Stimulated activated naive B cell treated with anti-CD40 and anti-IgM and Interleukin-4, amounts not matched to agents 10 μg/mL and 1 μg/mL and 100 μg/mL, for 72 hours (primary cell): ENCODE results near the gene POU2F2.
A peak's percentile ranks its signal among the peaks of the same experiment; 100 is the strongest.

Experiments
- ATAC-seq, 2 donors: fragments of 150-1000 bp; cut with Tn5 transposase; replicated peaks; 2 replicates each; pipeline ENCODE4 v1.10.0; 2021; ENCODE audit warnings: moderate library complexity in 1 of 2
- DNase-seq: peaks from one replicate; pipeline ENCODE4 v3.0.0; 2021
- H3K27ac Mint-ChIP-seq: one replicate; pipeline ENCODE4 v1.8.0; 2022; ENCODE audit warnings: mild to moderate bottlenecking, mixed read lengths
- H3K27me3 Mint-ChIP-seq, 2 donors: one replicate each; pipeline ENCODE4 v1.8.0; 2022; ENCODE audit warnings: mixed read lengths in 2 of 2
- H3K36me3 Mint-ChIP-seq, 2 donors: one replicate each; pipeline ENCODE4 v1.8.0; 2022; ENCODE audit warnings: mixed read lengths in 2 of 2, mild to moderate bottlenecking in 1 of 2
- H3K4me1 Mint-ChIP-seq, 2 donors: one replicate each; pipeline ENCODE4 v1.8.0; 2022; ENCODE audit warnings: mixed read lengths in 2 of 2, mild to moderate bottlenecking in 1 of 2
- H3K4me3 Mint-ChIP-seq, 2 donors: one replicate each; pipeline ENCODE4 v1.8.0; 2022; ENCODE audit warnings: mild to moderate bottlenecking in 2 of 2, mixed read lengths in 2 of 2, moderate library complexity in 1 of 2
- H3K9me3 Mint-ChIP-seq, 2 donors: one replicate each; pipeline ENCODE4 v1.8.0; 2022; ENCODE audit warnings: mixed read lengths in 2 of 2, mild to moderate bottlenecking in 1 of 2

The POU2F2 gene

GRCh38 chr19:42132030-42132628, at the start of gene POU2F2:
Gene POU2F2 (minus strand): TSS chr19:42132446. CDS start chr19:42132411, 35 bp downstream.
- Mint-ChIP-seq H3K27me3 (no peaks in the 10 kb centered on the region), H3K27ac (peak within 1 kb of the TSS; percentile 93), H3K9me3 (no peaks in the 10 kb centered on the region), H3K4me1 (peaks cover 59 to 81% of the 10 kb centered on the region in 2 donors), H3K4me3 (peak within 1 kb of the TSS; percentile 87 to 92), H3K36me3 (peaks cover 35 to 43% of the 10 kb centered on the region in 2 donors)
- peak; percentile 47 to 52 for ATAC-seq
- peak; percentile 82 for DNase-seq

GRCh38 chr19:42178791-42179674, 46.8 kb upstream of the POU2F2 start:
- H3K4me1 Mint-ChIP-seq = peaks cover 17 to 30% of the 10 kb centered on the region in 2 donors
- ATAC-seq = peak in 1 of 2 donors; percentile 41

GRCh38 chr19:42177686-42178019, 45.4 kb upstream of the POU2F2 start:
- Mint-ChIP-seq H3K27me3 (peaks cover 20% of the 10 kb centered on the region in 2 donors), H3K4me3 (no peak overlapping the region), H3K4me1 (peaks cover 15 to 27% of the 10 kb centered on the region in 2 donors), H3K27ac (no peak overlapping the region), H3K9me3 (no peaks in the 10 kb centered on the region), H3K36me3 (no peaks in the 10 kb centered on the region)
- ATAC-seq (no peak), DNase-seq (no peak)

More at GRCh38 chr19:42178791-42179674, 46.8 kb upstream of the POU2F2 start:
- H3K9me3 Mint-ChIP-seq = no peaks in the 10 kb centered on the region
- H3K36me3 Mint-ChIP-seq = no peaks in the 10 kb centered on the region
- no peak overlapping the region for H3K27ac Mint-ChIP-seq
- no peak overlapping the region for H3K4me3 Mint-ChIP-seq
- H3K27me3 Mint-ChIP-seq = peaks cover 20% of the 10 kb centered on the region in 2 donors
- DNase-seq = no peak

- Mint-ChIP-seq H3K27ac (no peak overlapping the region), H3K27me3 (peaks cover 20% of the 10 kb centered on the region in 2 donors), H3K9me3 (no peaks in the 10 kb centered on the region), H3K4me1 (peaks cover 10 to 22% of the 10 kb centered on the region in 2 donors), H3K4me3 (peak overlapping the region in 1 of 2 donors; percentile 85), H3K36me3 (no peaks in the 10 kb centered on the region)
- ATAC-seq (peak; percentile 91 to 93), DNase-seq (peak; percentile 67)
Observed at GRCh38 chr19:42176990-42177685, 44.9 kb upstream of the POU2F2 start.

- ATAC-seq (peak; percentile 57 to 61), DNase-seq (no peak)
- Mint-ChIP-seq H3K9me3 (no peaks in the 10 kb centered on the region), H3K4me3 (peak overlapping the region; percentile 81 to 85), H3K4me1 (peaks cover 6 to 17% of the 10 kb centered on the region in 2 donors), H3K27ac (no peak overlapping the region), H3K36me3 (no peaks in the 10 kb centered on the region), H3K27me3 (peaks cover 20% of the 10 kb centered on the region in 2 donors)
Observed at GRCh38 chr19:42176649-42176989, 44.4 kb upstream of the POU2F2 start.

GRCh38 chr19:42175952-42176648, 43.9 kb upstream of the POU2F2 start:
- peak; percentile 38 to 45 for ATAC-seq
- H3K4me1 Mint-ChIP-seq = peaks cover 6 to 16% of the 10 kb centered on the region in 2 donors
- peak overlapping the region; percentile 81 to 85 for H3K4me3 Mint-ChIP-seq
- DNase-seq = no peak
- peak overlapping the region; percentile 10 for H3K27ac Mint-ChIP-seq
- peaks cover 20% of the 10 kb centered on the region in 2 donors for H3K27me3 Mint-ChIP-seq
- H3K36me3 Mint-ChIP-seq = no peaks in the 10 kb centered on the region
- H3K9me3 Mint-ChIP-seq = no peaks in the 10 kb centered on the region

GRCh38 chr19:42174958-42175734, 42.9 kb upstream of the POU2F2 start:
- DNase-seq (no peak), ATAC-seq (no peak)
- H3K4me3 Mint-ChIP-seq = peak overlapping the region; percentile 1 to 85
- no peak overlapping the region for H3K27ac Mint-ChIP-seq
- peaks cover 20% of the 10 kb centered on the region in 2 donors for H3K27me3 Mint-ChIP-seq
- H3K9me3 Mint-ChIP-seq = no peaks in the 10 kb centered on the region
- H3K36me3 Mint-ChIP-seq = no peaks in the 10 kb centered on the region
- H3K4me1 Mint-ChIP-seq = peaks cover 6 to 16% of the 10 kb centered on the region in 2 donors

GRCh38 chr19:42174188-42174587, 41.9 kb upstream of the POU2F2 start:
- H3K4me3 Mint-ChIP-seq = no peak overlapping the region
- H3K4me1 Mint-ChIP-seq = peaks cover 6 to 16% of the 10 kb centered on the region in 2 donors
- no peak overlapping the region for H3K27ac Mint-ChIP-seq
- H3K9me3 Mint-ChIP-seq = no peaks in the 10 kb centered on the region
- peaks cover 17 to 20% of the 10 kb centered on the region in 2 donors for H3K27me3 Mint-ChIP-seq
- ATAC-seq = no peak
- DNase-seq = no peak
- H3K36me3 Mint-ChIP-seq = no peaks in the 10 kb centered on the region

- H3K9me3 Mint-ChIP-seq = no peaks in the 10 kb centered on the region
- H3K27ac Mint-ChIP-seq = no peak overlapping the region
- DNase-seq (no peak), ATAC-seq (no peak)
- no peak overlapping the region for H3K4me3 Mint-ChIP-seq
- peaks cover 6 to 16% of the 10 kb centered on the region in 2 donors for H3K4me1 Mint-ChIP-seq
- no peaks in the 10 kb centered on the region for H3K36me3 Mint-ChIP-seq
- peaks cover 17 to 20% of the 10 kb centered on the region in 2 donors for H3K27me3 Mint-ChIP-seq
Observed at GRCh38 chr19:42173695-42174094, 41.4 kb upstream of the POU2F2 start.

- Mint-ChIP-seq H3K4me1 (peaks cover 6 to 16% of the 10 kb centered on the region in 2 donors), H3K27ac (no peak overlapping the region), H3K9me3 (no peaks in the 10 kb centered on the region), H3K4me3 (no peak overlapping the region), H3K36me3 (no peaks in the 10 kb centered on the region), H3K27me3 (peaks cover 17 to 25% of the 10 kb centered on the region in 2 donors)
- no peak for ATAC-seq
- DNase-seq = no peak
Observed at GRCh38 chr19:42172261-42172660, 40.0 kb upstream of the POU2F2 start.

GRCh38 chr19:42170715-42171114, 38.5 kb upstream of the POU2F2 start:
- Mint-ChIP-seq H3K9me3 (no peaks in the 10 kb centered on the region), H3K4me1 (peaks cover 1 to 7% of the 10 kb centered on the region in 2 donors), H3K27ac (no peak overlapping the region), H3K36me3 (no peaks in the 10 kb centered on the region), H3K27me3 (peaks cover 9 to 17% of the 10 kb centered on the region in 2 donors), H3K4me3 (no peak overlapping the region)
- ATAC-seq (no peak), DNase-seq (no peak)

- peaks cover 0 to 7% of the 10 kb centered on the region in 2 donors for H3K27me3 Mint-ChIP-seq
- no peak for DNase-seq
- no peaks in the 10 kb centered on the region for H3K9me3 Mint-ChIP-seq
- no peaks in the 10 kb centered on the region for H3K36me3 Mint-ChIP-seq
- no peak overlapping the region for H3K27ac Mint-ChIP-seq
- no peak for ATAC-seq
- no peak overlapping the region for H3K4me3 Mint-ChIP-seq
- H3K4me1 Mint-ChIP-seq = peaks cover 6 to 7% of the 10 kb centered on the region in 2 donors
Observed at GRCh38 chr19:42169486-42170413, 37.5 kb upstream of the POU2F2 start.
